Stimulated activated CD8-positive, alpha-beta memory T cell treated with anti-CD3 and anti-CD28 coated beads, Interleukin-7, amount 100 ng/mL, for 1 hour (primary cell): ENCODE measurements around the gene FAM50B.

ENCODE experiments used
- DNase-seq, 2 donors: peaks; one replicate each; pipeline ENCODE4 v3.0.0-alpha.2; 2020; ENCODE audit warnings: low read depth in 2 of 2

The FAM50B gene

GRCh38 chr6:3895312-3895653, 46.1 kb downstream of the FAM50B start:
- no peak for DNase-seq

DNA sequence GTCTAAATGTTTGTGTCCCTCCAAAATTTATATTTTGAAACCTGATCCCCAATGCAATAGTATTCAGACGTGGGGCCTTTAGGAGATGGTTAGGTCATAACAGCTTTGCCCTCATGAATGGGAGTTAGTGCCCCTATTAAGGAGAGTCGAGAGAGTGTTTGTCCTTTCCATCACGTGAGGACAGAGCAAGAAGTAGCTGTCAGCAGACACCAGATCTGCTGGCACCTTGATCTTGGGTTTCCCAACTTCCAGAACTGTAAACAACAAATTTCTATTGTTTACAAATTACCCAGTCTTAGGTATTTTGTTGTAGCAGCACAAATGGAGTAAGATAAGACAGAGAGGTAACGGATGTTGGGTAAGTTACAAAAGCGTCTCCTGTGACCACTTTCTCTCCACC, 46.6 kb downstream of the FAM50B start:
- no peak for DNase-seq

DNA sequence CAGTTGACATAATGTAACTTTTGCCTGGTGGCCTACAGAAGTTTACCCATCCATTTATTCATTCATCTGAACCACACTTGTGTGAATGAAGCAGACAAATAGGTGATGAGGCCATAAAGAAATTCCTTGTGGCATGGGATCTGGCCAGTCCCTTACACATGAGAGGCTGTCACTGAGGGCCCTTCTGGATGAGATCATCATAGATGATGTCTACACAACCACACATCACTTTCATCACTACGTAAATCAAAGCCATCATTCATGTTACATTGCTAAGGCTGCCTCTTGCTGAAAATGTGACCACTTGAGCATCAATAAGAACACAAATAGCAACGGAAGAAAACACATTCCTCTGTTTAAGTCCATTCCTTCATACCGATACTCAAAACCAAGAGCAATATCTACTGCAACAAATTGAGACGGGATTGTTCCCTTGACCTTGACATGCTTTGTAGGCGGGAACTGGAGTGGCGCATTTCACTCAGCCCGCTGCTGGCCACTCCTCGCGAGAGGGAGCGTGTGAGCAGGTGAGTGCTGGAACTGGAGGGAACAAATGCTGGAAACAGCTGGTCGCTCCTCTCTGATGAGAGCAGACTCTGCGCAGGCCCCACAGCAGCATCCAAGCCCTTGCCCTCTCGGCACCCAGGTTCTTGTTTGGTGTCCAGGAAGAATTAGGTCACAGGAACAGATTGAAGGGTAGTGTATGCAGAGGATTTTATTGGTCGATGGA, 49.3 kb downstream of the FAM50B start:
- no peak for DNase-seq

- no peak for DNase-seq
These were observed 49.9 kb downstream of the FAM50B start for GRCh38 chr6:3899061-3899460.

- DNase-seq: no peak
These were observed 50.8 kb downstream of the FAM50B start for GRCh38 chr6:3899970-3900439.
